HCT116 (cell line): ENCODE results near the gene MSH3. TPM values are rescaled to one million over a fixed set of nuclear protein-coding genes. Genes with fewer than 3 reads are reported as not detected.

ENCODE experiments used
- ATAC-seq: fragments of 200-7000 bp; cut with Tn5 transposase; 2 replicates; pipeline ENCODE4 v1.9.1; 2020; ENCODE audit warnings: mild to moderate bottlenecking, moderate library complexity
- BruUV-seq: library from RNA; stranded (reverse); fragments of 400-500 nt; replicated peaks from 2 replicates; lab custom pipeline; 2021; lab: Mats Ljungman, UMichigan
- CTCF ChIA-PET: fragments of 300-600 bp; sonication (Branson Sonifier 250); formaldehyde crosslinking; loops from one replicate; lab custom pipeline; 2021; ENCODE audit warnings: antibody characterized with exemption; lab: Charles Lee
- POLR2A ChIA-PET: fragments of 300-600, 350-600 bp; sonication (Branson Sonifier 250); formaldehyde crosslinking; loops from one replicate; lab custom pipeline; 2021; ENCODE audit warnings: antibody characterized with exemption; lab: Charles Lee
- RAD21 ChIA-PET, 2 experiments: fragments of 300-600 bp; sonication (Branson Sonifier 250); formaldehyde crosslinking; loops; one replicate each; lab custom pipeline; 2023; ENCODE audit warnings: low total read pairs in 2 of 2; ENCODE audit not compliant: uncharacterized antibody in 2 of 2, unreplicated experiment in 2 of 2, low non-redundant PET in 1 of 2; lab: Charles Lee
- DNase-seq: peaks from one replicate; pipeline ENCODE4 v3.0.0-alpha.2; 2010; ENCODE audit warnings: low read depth, low spot score
- H2AFZ ChIP-seq: fragments of 200-600 bp; shearing (Covaris generic), sonication (generic); 2 replicates; pipeline ENCODE4 v1.6.1; 2017; ENCODE audit warnings: low read depth, mixed run types, mixed read lengths, antibody characterized with exemption, low read length; ENCODE audit not compliant: poor library complexity, severe bottlenecking
- H3K27ac ChIP-seq: 2 replicates; pipeline ENCODE4 v1.5.1; 2012; ENCODE audit warnings: low read depth, low read length
- H3K27me3 ChIP-seq: fragments of 200-600 bp; sonication (generic); 2 replicates; pipeline ENCODE4 v1.6.1; 2016; ENCODE audit warnings: mixed run types, low read length, mixed read lengths; ENCODE audit not compliant: insufficient read depth
- H3K36me3 ChIP-seq, 2 experiments: fragments of 200-500 bp in 1 of 2; fragments of 200-600 bp in 1 of 2; sonication (Bioruptor generic) in 1 of 2; sonication (generic) in 1 of 2; 2 replicates each; pipeline versions ENCODE4 v1.5.1 to v1.6.1; 2014 to 2016; ENCODE audit warnings: low read length in 2 of 2, inconsistent platforms in 1 of 2, mixed read lengths in 1 of 2, mixed run types in 1 of 2; ENCODE audit not compliant: insufficient read depth in 2 of 2, control insufficient read depth in 1 of 2
- H3K4me1 ChIP-seq, 2 experiments: fragments of 200-600 bp in 1 of 2; sonication (generic) in 1 of 2; 2 replicates each; pipeline versions ENCODE4 v1.5.1 to v1.6.1; 2012 to 2017; ENCODE audit warnings: low read length in 2 of 2, inconsistent platforms in 1 of 2, mild to moderate bottlenecking in 1 of 2, mixed read lengths in 1 of 2, mixed run types in 1 of 2, moderate library complexity in 1 of 2; ENCODE audit not compliant: insufficient read depth in 2 of 2, control insufficient read depth in 1 of 2
- H3K4me2 ChIP-seq: fragments of 200-600 bp; sonication (generic); 2 replicates; pipeline ENCODE4 v1.6.1; 2017; ENCODE audit warnings: mixed run types, low read length, mixed read lengths
- H3K4me3 ChIP-seq, 2 experiments: fragments of 200-600 bp in 1 of 2; sonication (generic) in 1 of 2; replicated peaks in 1 of 2; 2 replicates each; pipeline ENCODE4 v1.5.1; 2011 to 2016; ENCODE audit warnings: low read length in 2 of 2, control low read depth in 1 of 2, low read depth in 1 of 2, mild to moderate bottlenecking in 1 of 2, mixed read lengths in 1 of 2, mixed run types in 1 of 2
- H3K79me2 ChIP-seq: fragments of 200-600 bp; sonication (generic); 2 replicates; pipeline ENCODE4 v1.6.1; 2017; ENCODE audit warnings: mild to moderate bottlenecking, mixed run types, low read length, moderate library complexity, mixed read lengths; ENCODE audit not compliant: insufficient read depth
- H3K9ac ChIP-seq: fragments of 200-600 bp; sonication (generic); 2 replicates; pipeline ENCODE4 v1.6.1; 2016; ENCODE audit warnings: low read length, mixed read lengths
- H3K9me2 ChIP-seq: fragments of 200-600 bp; sonication (generic), shearing (Covaris generic); 2 replicates; pipeline ENCODE4 v1.6.1; 2017; ENCODE audit warnings: mixed run types, mild to moderate bottlenecking, moderate library complexity; ENCODE audit not compliant: insufficient read depth
- H3K9me3 ChIP-seq, 2 experiments: fragments of 200-500 bp in 1 of 2; fragments of 200-600 bp in 1 of 2; sonication (Bioruptor generic) in 1 of 2; sonication (generic) in 1 of 2; 2 replicates each; pipeline ENCODE4 v1.6.1; 2014 to 2017; ENCODE audit warnings: low read length in 2 of 2, mixed read lengths in 2 of 2, inconsistent platforms in 1 of 2, low read depth in 1 of 2, mild to moderate bottlenecking in 1 of 2, mixed run types in 1 of 2, moderate library complexity in 1 of 2; ENCODE audit not compliant: control insufficient read depth in 1 of 2, insufficient read depth in 1 of 2
- H4K20me1 ChIP-seq: fragments of 200-600 bp; sonication (generic), shearing (Covaris generic); 2 replicates; pipeline ENCODE4 v1.6.1; 2017; ENCODE audit warnings: mixed run types, mild to moderate bottlenecking, moderate library complexity; ENCODE audit not compliant: insufficient read depth
- CBX3 ChIP-seq: IDR thresholded peaks from 2 replicates; pipeline ENCODE4 v1.6.1; 2012; ENCODE audit warnings: low read depth
- ELF1 ChIP-seq: IDR thresholded peaks from 2 replicates; pipeline ENCODE4 v1.6.1; 2012; ENCODE audit warnings: low read depth, borderline replicate concordance
- RAD21 ChIP-seq: IDR thresholded peaks from 2 replicates; pipeline ENCODE4 v1.6.1; 2012; ENCODE audit warnings: low read depth, mild to moderate bottlenecking
- SIN3A ChIP-seq: IDR thresholded peaks from 2 replicates; pipeline ENCODE4 v1.6.1; 2012; ENCODE audit warnings: low read depth
- SP1 ChIP-seq: IDR thresholded peaks from 2 replicates; pipeline ENCODE4 v1.6.1; 2012; ENCODE audit warnings: low read depth
- YY1 ChIP-seq: IDR thresholded peaks from 2 replicates; pipeline ENCODE4 v1.6.1; 2011; ENCODE audit warnings: low read length, low read depth, moderate library complexity, mild to moderate bottlenecking; ENCODE audit not compliant: insufficient replicate concordance; ENCODE audit errors: extremely low read depth
- ZNF274 ChIP-seq: fragments of 200-500 bp; sonication (Bioruptor generic); IDR thresholded peaks from 2 replicates; pipeline ENCODE4 v1.6.1; 2014; ENCODE audit warnings: mild to moderate bottlenecking, low read depth, low read length, inconsistent platforms
- intact Hi-C: fragments of 100-400 bp; cut with micrococcal nuclease; formaldehyde crosslinking; loops from 2 replicates; pipeline ENCODE4 v1.10.0; 2022
- total RNA-seq: library from RNA; stranded (reverse); gene quantifications from one replicate; pipeline ENCODE4 v1.2.1, GENCODE V29; 2021; ENCODE audit not compliant: unreplicated experiment
- TF ChIP-seq, protein P1 (sequence below): IDR thresholded peaks from 2 replicates; pipeline ENCODE4 v1.6.1; 2012; ENCODE audit warnings: low read depth
- TF ChIP-seq, protein P2 (sequence below): IDR thresholded peaks from 2 replicates; pipeline ENCODE4 v1.6.1; 2012
- TF ChIP-seq, protein P3 (sequence below), 3 experiments: fragments of 200-600 bp in 1 of 3; sonication (generic) in 1 of 3; IDR thresholded peaks in 2 of 3; conservative IDR thresholded peaks in 1 of 3; 2 replicates each; pipeline ENCODE4 v1.5.1; 2012 to 2017; ENCODE audit warnings: low read depth in 2 of 3, low read length in 2 of 3, antibody characterized with exemption in 1 of 3, borderline replicate concordance in 1 of 3, control low read depth in 1 of 3, mild to moderate bottlenecking in 1 of 3, mixed read lengths in 1 of 3, mixed run types in 1 of 3, moderate library complexity in 1 of 3; ENCODE audit not compliant: insufficient read depth in 1 of 3

MSH3 gene
- total RNA-seq, 1 experiment from 2014 or later: 4.9 TPM

GRCh38 chr5:80835128-80835527 is 180.7 kb downstream of the MSH3 start:
- no TSS peak for BruUV-seq
- Histone ChIP-seq H2AFZ (no peak overlapping the region), H3K9me3 (no peaks in the 10 kb centered on the region), H3K4me3 (no peak overlapping the region), H3K9ac (no peak overlapping the region), H3K4me1 (no peaks in the 10 kb centered on the region), H3K27ac (no peak overlapping the region), H3K9me2 (no peaks in the 10 kb centered on the region), H3K36me3 (no peaks in the 10 kb centered on the region), H3K4me2 (no peak overlapping the region), H3K79me2 (no peaks in the 10 kb centered on the region), H3K27me3 (no peaks in the 10 kb centered on the region), H4K20me1 (no peaks in the 10 kb centered on the region)
- ChIA-PET POLR2A (no interaction called here), CTCF (no interaction called here), RAD21 (no interaction called here)
- DNase-seq (no peak), ATAC-seq (no peak)
- TF ChIP-seq YY1 (no peak), CBX3 (no peak), ZNF274 (no peak), SIN3A (no peak), SP1 (no peak), ELF1 (no peak), RAD21 (no peak)
- TF ChIP-seq, protein P1, sequence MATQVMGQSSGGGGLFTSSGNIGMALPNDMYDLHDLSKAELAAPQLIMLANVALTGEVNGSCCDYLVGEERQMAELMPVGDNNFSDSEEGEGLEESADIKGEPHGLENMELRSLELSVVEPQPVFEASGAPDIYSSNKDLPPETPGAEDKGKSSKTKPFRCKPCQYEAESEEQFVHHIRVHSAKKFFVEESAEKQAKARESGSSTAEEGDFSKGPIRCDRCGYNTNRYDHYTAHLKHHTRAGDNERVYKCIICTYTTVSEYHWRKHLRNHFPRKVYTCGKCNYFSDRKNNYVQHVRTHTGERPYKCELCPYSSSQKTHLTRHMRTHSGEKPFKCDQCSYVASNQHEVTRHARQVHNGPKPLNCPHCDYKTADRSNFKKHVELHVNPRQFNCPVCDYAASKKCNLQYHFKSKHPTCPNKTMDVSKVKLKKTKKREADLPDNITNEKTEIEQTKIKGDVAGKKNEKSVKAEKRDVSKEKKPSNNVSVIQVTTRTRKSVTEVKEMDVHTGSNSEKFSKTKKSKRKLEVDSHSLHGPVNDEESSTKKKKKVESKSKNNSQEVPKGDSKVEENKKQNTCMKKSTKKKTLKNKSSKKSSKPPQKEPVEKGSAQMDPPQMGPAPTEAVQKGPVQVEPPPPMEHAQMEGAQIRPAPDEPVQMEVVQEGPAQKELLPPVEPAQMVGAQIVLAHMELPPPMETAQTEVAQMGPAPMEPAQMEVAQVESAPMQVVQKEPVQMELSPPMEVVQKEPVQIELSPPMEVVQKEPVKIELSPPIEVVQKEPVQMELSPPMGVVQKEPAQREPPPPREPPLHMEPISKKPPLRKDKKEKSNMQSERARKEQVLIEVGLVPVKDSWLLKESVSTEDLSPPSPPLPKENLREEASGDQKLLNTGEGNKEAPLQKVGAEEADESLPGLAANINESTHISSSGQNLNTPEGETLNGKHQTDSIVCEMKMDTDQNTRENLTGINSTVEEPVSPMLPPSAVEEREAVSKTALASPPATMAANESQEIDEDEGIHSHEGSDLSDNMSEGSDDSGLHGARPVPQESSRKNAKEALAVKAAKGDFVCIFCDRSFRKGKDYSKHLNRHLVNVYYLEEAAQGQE: no peak
- TF ChIP-seq, protein P2, sequence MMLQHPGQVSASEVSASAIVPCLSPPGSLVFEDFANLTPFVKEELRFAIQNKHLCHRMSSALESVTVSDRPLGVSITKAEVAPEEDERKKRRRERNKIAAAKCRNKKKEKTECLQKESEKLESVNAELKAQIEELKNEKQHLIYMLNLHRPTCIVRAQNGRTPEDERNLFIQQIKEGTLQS: no peak
- TF ChIP-seq, protein P3, sequence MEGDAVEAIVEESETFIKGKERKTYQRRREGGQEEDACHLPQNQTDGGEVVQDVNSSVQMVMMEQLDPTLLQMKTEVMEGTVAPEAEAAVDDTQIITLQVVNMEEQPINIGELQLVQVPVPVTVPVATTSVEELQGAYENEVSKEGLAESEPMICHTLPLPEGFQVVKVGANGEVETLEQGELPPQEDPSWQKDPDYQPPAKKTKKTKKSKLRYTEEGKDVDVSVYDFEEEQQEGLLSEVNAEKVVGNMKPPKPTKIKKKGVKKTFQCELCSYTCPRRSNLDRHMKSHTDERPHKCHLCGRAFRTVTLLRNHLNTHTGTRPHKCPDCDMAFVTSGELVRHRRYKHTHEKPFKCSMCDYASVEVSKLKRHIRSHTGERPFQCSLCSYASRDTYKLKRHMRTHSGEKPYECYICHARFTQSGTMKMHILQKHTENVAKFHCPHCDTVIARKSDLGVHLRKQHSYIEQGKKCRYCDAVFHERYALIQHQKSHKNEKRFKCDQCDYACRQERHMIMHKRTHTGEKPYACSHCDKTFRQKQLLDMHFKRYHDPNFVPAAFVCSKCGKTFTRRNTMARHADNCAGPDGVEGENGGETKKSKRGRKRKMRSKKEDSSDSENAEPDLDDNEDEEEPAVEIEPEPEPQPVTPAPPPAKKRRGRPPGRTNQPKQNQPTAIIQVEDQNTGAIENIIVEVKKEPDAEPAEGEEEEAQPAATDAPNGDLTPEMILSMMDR (IDR thresholded peaks at IDR 0.05 in 2 of 3, conservative IDR thresholded peaks at IDR 0.05 in 1 of 3; ENCODE audit: borderline replicate concordance in 1 of 3, insufficient read depth in 1 of 3, low read depth in 2 of 3, low read length in 2 of 3): no peak
- intact Hi-C loops: no loop called here
